ENCODE results near the gene OR4K14.
"Not testable (repeated sequence)": the region's sequence is repeated elsewhere in the genome, so short reads cannot be mapped to it uniquely, and the experiment has no call there.

The OR4K14 gene

DNA sequence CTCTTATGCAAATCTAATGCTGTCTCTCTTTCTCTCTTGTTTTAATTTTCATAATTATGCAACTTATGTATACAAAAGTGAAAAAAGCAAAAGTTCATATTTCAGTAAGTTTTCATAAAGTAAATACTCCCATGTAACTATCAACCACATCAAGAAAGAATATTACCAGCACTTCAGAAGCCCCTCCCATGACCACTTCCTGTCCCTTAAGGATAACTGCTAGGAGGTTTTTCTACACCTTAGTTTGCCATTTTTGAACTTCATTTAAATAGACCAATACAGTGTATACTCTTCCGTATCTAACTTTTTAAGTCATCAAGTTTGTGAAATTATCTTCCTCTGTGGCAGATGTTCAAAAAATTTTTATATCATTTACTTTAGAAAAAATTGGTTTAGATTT is 44.3 kb downstream of the OR4K14 start:
- no peak overlapping the region for H3K27ac ChIP-seq
- no peaks in the 10 kb centered on the region for H4K20me1 ChIP-seq (ENCODE audit: insufficient read depth)
- no peaks in the 10 kb centered on the region for H3K36me3 ChIP-seq (ENCODE audit: insufficient read depth)
- H3K4me1 ChIP-seq (ENCODE audit: low read depth, poor library complexity, severe bottlenecking): no peaks in the 10 kb centered on the region
- H2AFZ ChIP-seq (ENCODE audit: low read depth): no peak overlapping the region
- no peak overlapping the region for H3K4me3 ChIP-seq (IDR thresholded peaks at IDR 0.05; ENCODE audit: insufficient read depth, low read depth, low read length)
- no peaks in the 10 kb centered on the region for H3K79me2 ChIP-seq (ENCODE audit: insufficient read depth, low read depth)
- no peak overlapping the region for H3K4me2 ChIP-seq
- no peak overlapping the region for H3K9ac ChIP-seq
- H3K27me3 ChIP-seq (ENCODE audit: insufficient read depth, low read depth): no peaks in the 10 kb centered on the region
- TF ChIP-seq, protein P1, sequence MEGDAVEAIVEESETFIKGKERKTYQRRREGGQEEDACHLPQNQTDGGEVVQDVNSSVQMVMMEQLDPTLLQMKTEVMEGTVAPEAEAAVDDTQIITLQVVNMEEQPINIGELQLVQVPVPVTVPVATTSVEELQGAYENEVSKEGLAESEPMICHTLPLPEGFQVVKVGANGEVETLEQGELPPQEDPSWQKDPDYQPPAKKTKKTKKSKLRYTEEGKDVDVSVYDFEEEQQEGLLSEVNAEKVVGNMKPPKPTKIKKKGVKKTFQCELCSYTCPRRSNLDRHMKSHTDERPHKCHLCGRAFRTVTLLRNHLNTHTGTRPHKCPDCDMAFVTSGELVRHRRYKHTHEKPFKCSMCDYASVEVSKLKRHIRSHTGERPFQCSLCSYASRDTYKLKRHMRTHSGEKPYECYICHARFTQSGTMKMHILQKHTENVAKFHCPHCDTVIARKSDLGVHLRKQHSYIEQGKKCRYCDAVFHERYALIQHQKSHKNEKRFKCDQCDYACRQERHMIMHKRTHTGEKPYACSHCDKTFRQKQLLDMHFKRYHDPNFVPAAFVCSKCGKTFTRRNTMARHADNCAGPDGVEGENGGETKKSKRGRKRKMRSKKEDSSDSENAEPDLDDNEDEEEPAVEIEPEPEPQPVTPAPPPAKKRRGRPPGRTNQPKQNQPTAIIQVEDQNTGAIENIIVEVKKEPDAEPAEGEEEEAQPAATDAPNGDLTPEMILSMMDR (conservative IDR thresholded peaks at IDR 0.05; ENCODE audit: low read depth, low read length): no peak

DNA sequence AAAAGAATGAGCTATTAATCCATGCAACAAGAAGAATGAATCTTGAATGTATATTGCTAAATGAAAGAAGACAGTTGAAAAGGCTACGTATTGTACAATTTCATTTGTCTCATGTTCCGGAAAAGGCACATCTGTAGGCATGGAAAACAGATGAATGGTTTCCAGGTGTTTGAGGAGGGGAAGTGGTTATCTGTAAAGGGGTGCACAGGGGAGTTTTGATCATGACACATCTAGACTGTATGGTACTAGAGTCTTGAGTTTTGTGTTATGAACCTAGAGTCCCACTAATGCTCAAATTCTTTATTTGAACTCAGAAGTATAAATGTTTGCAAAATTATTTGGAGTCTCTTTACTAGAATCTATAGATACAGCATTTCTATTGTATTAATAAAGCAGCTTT is 49.4 kb downstream of the OR4K14 start:
- not testable (repeated sequence) for H4K20me1 ChIP-seq (ENCODE audit: insufficient read depth); H3K36me3 ChIP-seq (ENCODE audit: insufficient read depth); H3K27ac ChIP-seq; H3K79me2 ChIP-seq (ENCODE audit: insufficient read depth, low read depth); H3K9ac ChIP-seq; H3K4me3 ChIP-seq (IDR thresholded peaks at IDR 0.05; ENCODE audit: insufficient read depth, low read depth, low read length); H3K4me2 ChIP-seq; H3K27me3 ChIP-seq (ENCODE audit: insufficient read depth, low read depth); H2AFZ ChIP-seq (ENCODE audit: low read depth); H3K4me1 ChIP-seq (ENCODE audit: low read depth, poor library complexity, severe bottlenecking)
